IPS-20b (cell line): ENCODE measurements around the gene C13orf46.

ENCODE experiments used
- H3K27ac ChIP-seq: one replicate; pipeline ENCODE4 v1.5.1; 2013; ENCODE audit warnings: low read length
- H3K27me3 ChIP-seq: 2 replicates; pipeline ENCODE4 v1.6.1; 2013; ENCODE audit warnings: mild to moderate bottlenecking, low read length, inconsistent platforms; ENCODE audit not compliant: insufficient read depth
- H3K36me3 ChIP-seq: 2 replicates; pipeline ENCODE4 v1.6.1; 2013; ENCODE audit warnings: low read depth, mild to moderate bottlenecking, inconsistent platforms, low read length, moderate library complexity; ENCODE audit not compliant: insufficient read depth
- H3K4me1 ChIP-seq: 2 replicates; pipeline ENCODE4 v1.6.1; 2013; ENCODE audit warnings: mild to moderate bottlenecking, control low read depth, inconsistent platforms, low read length, moderate library complexity; ENCODE audit not compliant: insufficient read depth
- H3K4me3 ChIP-seq: 2 replicates; pipeline ENCODE4 v1.5.1; 2013; ENCODE audit warnings: mild to moderate bottlenecking, low read length, inconsistent platforms
- H3K9ac ChIP-seq: 2 replicates; pipeline ENCODE4 v1.6.1; 2013; ENCODE audit warnings: low read depth, mild to moderate bottlenecking, inconsistent platforms, low read length, moderate library complexity
- H3K9me3 ChIP-seq: 2 replicates; pipeline ENCODE4 v1.6.1; 2013; ENCODE audit warnings: mild to moderate bottlenecking, low read depth, low read length, inconsistent platforms; ENCODE audit not compliant: insufficient read depth

The C13orf46 gene

DNA sequence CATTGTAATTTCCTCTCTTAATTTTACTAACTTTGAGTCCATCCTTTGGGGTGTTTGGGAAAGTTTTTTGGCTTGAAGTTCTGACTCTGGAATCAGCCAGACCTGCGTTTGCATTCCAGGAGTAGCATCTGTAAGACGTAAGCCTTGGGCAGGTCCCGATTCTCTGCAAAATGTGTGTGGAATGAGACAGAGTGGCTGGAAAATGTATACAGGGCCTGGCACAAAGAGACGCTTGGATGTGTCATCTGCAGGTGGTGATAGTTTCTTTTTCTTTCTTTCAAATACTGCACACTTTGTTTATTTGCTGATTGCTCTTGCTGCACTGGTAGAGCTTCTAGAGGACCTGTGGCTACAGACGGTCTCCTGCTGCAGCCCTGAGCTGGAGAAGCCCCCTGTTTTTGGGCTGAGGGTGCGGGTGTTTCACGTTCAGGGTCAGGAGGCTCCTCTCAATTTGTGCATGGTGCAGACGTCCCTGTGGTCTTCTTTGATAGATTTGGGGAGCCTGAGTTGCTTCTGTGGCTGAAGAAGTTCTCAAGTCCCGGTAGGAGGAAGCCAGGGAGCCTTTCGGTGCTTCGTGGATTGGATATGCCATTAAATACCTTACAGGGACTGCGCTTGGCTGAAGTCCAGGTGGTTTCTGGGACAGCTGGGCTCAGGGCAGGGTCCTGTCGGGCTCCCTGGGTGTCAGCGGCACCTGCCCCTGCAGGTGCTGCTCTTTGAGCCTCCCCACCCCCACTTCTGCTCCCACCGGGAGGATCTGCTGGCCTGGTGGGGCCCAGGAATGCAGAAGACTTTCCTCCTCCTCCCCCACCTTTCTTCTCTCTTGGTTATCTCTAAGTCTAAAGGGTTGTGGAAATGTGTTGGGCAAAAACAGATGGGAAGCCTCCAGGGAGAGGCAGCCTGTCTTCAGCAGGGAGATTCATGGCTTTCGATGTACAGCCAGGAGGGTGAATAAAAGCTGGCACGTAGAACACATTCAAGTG, 66.0 kb downstream of the C13orf46 start:
- H3K9ac ChIP-seq: no peak overlapping the region
- H3K4me3 ChIP-seq: no peak overlapping the region
- no peaks in the 10 kb centered on the region for H3K9me3 ChIP-seq
- no peaks in the 10 kb centered on the region for H3K36me3 ChIP-seq
- H3K27me3 ChIP-seq: no peaks in the 10 kb centered on the region
- peaks cover 4% of the 10 kb centered on the region; the same call in 1 of the 2 replicates for H3K4me1 ChIP-seq
- H3K27ac ChIP-seq: no peak overlapping the region

DNA sequence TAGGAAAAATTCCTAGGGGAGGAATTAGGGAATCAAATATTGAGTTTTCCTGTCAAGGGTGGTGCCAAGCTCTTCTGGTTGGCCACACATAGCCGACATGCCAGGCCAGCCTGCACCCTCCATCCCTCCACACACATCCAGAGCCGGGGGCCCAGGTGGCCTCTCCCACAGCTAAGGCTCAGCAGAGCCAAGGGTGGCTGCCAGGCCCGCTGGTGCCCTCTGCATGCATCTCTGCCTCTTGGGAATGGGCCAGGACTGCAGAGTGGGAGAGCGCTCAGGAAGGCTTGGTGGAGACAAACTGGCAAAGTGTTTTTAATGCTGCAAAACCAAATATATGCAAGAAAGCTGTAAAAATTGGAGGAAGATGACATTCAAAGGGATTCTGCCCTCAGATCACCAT, 67.3 kb downstream of the C13orf46 start:
- no peak overlapping the region for H3K27ac ChIP-seq
- no peaks in the 10 kb centered on the region for H3K9me3 ChIP-seq
- no peaks in the 10 kb centered on the region for H3K36me3 ChIP-seq
- no peak overlapping the region for H3K4me3 ChIP-seq
- peaks cover 4% of the 10 kb centered on the region; the same call in 1 of the 2 replicates for H3K4me1 ChIP-seq
- H3K27me3 ChIP-seq: no peaks in the 10 kb centered on the region
- no peak overlapping the region for H3K9ac ChIP-seq

DNA sequence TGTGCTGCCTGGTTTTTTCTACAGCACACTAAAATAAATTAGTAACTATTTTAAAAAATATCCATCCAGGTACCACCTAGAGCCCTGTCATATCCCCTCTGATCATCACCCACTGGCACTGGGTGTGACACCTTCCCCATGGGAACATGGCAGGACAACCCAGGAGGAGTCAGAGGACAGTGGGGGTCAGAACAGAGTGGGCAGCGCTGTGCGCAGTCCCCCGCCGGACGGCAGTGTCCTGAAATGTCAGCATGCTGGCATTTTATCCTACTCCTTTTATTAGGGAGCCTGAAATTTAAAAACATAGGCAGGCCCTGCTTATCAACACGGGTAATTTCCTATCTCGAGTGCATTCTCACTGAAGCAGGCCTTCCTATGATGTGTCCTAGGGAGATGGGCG, 67.9 kb downstream of the C13orf46 start:
- H3K4me1 ChIP-seq: peaks cover 4% of the 10 kb centered on the region; the same call in 1 of the 2 replicates
- H3K4me3 ChIP-seq: no peak overlapping the region
- no peaks in the 10 kb centered on the region for H3K9me3 ChIP-seq

DNA sequence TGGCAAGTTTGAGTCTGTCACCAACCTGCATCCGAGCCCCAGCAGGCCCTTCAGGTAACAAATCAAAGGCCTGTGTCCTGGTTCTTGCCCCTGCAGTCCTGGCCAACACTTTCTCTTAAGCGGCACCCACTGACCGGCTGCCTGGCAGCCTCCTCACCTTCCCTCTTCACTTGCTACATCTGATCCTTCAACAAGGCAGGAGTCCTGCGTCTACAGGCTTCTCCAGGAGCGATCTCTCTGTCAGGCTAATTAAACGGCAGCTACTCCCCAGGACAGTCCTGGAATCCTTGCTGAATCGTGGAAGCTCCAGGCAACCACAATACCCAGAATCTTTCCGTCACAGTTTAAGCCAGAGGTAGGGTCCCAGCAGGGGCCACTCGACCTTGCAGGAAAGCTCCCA, 68.9 kb downstream of the C13orf46 start:
- H3K9me3 ChIP-seq: no peaks in the 10 kb centered on the region
- H3K36me3 ChIP-seq: no peaks in the 10 kb centered on the region
- no peak overlapping the region for H3K4me3 ChIP-seq
- no peak overlapping the region for H3K9ac ChIP-seq
- no peaks in the 10 kb centered on the region for H3K27me3 ChIP-seq
- H3K4me1 ChIP-seq: peaks cover 4% of the 10 kb centered on the region; the same call in 1 of the 2 replicates
- H3K27ac ChIP-seq: no peak overlapping the region

More for the DNA sequence above, 67.9 kb downstream of the C13orf46 start:
- no peaks in the 10 kb centered on the region for H3K27me3 ChIP-seq
- H3K9ac ChIP-seq: no peak overlapping the region
- no peak overlapping the region for H3K27ac ChIP-seq
- H3K36me3 ChIP-seq: no peaks in the 10 kb centered on the region

DNA sequence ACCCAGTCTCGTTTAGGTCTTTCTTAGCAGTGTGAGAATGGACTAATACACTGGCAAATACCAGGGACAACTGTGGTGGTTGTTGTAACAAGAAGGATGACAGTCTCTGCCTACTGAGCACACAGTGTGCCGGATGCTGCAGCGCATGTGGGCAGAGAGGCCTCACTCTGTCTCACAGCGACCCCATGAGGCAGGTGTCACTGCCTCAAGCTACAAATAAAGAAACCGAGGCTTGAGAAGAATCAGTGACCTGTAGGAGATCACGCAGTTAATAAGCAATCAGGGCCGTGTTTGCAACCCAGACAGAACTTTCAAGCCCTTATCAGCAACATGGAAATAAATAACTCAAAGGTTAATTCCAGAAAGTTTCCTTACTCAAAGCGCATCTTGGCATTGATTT, 69.5 kb downstream of the C13orf46 start:
- H3K9me3 ChIP-seq: no peaks in the 10 kb centered on the region
- H3K4me1 ChIP-seq: peaks cover 4% of the 10 kb centered on the region; the same call in 1 of the 2 replicates
- H3K9ac ChIP-seq: no peak overlapping the region
- no peaks in the 10 kb centered on the region for H3K27me3 ChIP-seq
- H3K36me3 ChIP-seq: no peaks in the 10 kb centered on the region
- H3K27ac ChIP-seq: no peak overlapping the region
- no peak overlapping the region for H3K4me3 ChIP-seq

DNA sequence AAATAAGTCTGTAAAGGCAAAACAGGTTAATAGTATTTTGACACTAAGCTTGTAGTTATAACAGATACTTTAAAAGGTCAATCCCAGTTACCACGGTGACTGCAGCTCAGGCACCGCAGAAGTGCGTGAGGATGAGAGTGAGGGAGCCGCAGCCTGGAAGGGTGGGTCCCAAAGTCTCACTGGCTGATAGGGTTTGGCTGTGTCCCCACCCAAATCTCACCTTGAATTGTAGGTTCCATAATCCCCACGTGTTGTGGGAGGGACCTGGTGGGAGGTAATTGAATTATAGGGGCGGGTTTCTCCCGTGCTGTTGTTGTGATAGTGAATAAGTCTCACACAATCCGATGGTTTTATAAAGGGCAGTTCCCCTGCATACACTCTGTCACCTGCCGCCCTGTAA, 70.0 kb downstream of the C13orf46 start:
- H3K4me3 ChIP-seq: no peak overlapping the region
- H3K4me1 ChIP-seq: peaks cover 4% of the 10 kb centered on the region; the same call in 1 of the 2 replicates
- H3K27me3 ChIP-seq: no peaks in the 10 kb centered on the region
- H3K9me3 ChIP-seq: no peaks in the 10 kb centered on the region
- H3K9ac ChIP-seq: no peak overlapping the region
- no peak overlapping the region for H3K27ac ChIP-seq
- H3K36me3 ChIP-seq: no peaks in the 10 kb centered on the region
